ENCODE results near the gene FLACC1. TPM values are rescaled to one million over a fixed set of nuclear protein-coding genes. Genes with fewer than 3 reads are reported as not detected.

Gene FLACC1
- total RNA-seq, 1 donor from 2014 or later = 3.6 TPM

DNA sequence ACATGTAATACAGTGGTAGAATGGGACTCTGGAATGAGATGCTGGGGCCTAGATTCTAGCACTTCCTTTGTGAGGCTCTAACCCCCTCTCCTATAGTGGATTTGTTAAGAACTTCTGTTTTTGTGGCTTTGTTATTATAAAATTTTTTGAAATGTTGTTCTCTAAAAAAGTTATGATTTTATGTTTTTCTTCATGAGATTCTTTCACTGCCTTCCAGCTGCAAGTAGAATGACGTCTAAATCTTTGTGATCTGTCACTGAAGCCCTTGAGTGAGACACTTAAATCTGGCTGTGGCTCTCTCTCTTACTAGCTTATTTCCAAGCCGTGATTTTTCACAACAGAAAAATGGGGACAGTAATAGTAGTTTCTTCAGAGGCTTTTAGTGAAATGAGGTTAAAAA lies 95.2 kb downstream of the FLACC1 start:
- Histone ChIP-seq H3K9me3 (no peaks in the 10 kb centered on the region), H3K36me3 (peaks cover 8% of the 10 kb centered on the region), H3K27ac (no peak overlapping the region), H3K4me1 (peaks cover 36% of the 10 kb centered on the region), H3K27me3 (no peaks in the 10 kb centered on the region), H3K4me3 (peak overlapping the region; percentile 47)
- ATAC-seq = no peak
- intact Hi-C loops (cut with DNase I) = no loop called here
- TF ChIP-seq CTCF (IDR thresholded peaks at IDR 0.05) = no peak
- DNase-seq = no peak

DNA sequence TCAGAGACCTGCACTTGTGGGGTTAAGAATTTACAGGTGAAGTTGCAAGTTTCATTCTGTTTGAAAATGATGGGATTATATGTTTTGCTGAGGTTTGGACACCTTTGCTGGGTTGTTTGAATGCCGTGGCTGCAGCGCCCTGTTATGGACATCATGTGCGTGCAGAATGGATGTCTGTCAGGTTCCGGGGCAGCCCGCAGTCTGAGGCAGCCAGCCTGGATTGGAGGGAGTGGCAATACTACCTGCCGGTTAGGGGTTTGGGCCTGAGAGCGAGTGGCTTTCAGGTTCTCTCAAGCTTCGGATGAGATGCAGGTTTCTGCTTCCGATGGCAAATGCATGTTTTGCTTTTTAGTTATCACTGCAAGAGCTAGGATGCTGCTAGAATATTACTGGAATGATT lies 95.7 kb downstream of the FLACC1 start:
- ATAC-seq (no peak), DNase-seq (no peak)
- intact Hi-C loops (cut with DNase I) = no loop called here
- Histone ChIP-seq H3K36me3 (peaks cover 4% of the 10 kb centered on the region), H3K4me1 (peaks cover 36% of the 10 kb centered on the region), H3K4me3 (peak overlapping the region; percentile 47), H3K9me3 (no peaks in the 10 kb centered on the region), H3K27ac (peak overlapping the region; percentile 97), H3K27me3 (no peaks in the 10 kb centered on the region)
- no peak for TF ChIP-seq CTCF (IDR thresholded peaks at IDR 0.05)

DNA sequence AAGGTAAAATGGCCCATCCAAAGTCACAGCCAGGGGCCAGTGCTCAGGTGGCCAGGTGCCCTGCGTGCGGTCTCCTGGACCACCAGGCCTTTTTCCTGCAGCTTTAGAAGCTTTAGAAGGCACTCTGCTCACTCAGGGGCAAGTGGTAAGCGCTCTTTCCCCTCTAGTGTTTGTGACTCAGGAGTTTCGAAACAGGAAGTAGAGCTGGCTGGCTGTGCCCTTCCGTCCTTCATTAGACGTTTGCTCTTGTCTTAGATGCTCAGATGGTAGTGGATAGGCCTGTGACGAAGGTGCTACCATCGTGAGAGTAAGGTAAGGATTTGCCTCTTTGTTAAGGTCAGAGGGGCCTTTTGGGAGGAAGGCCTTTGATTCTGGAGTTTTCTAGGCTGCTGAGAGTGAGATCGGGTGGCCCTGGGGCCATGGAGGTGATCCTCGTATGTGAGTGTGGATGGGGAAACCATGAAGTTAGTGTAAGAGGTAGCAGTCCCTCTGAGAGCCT lies 96.8 kb downstream of the FLACC1 start, which contains the start of gene CASP8:
CASP8 (plus strand) TSS at position 235 of the 499 bp plus-strand sequence. CDS start 5,951 bp downstream, outside the sequence.
- H3K4me3 ChIP-seq = peak within 1 kb of the TSS; percentile 60

GRCh38 chr2:201258666-201259615 lies 98.2 kb downstream of the FLACC1 start:
- Histone ChIP-seq H3K9me3 (no peaks in the 10 kb centered on the region), H3K27me3 (no peaks in the 10 kb centered on the region), H3K36me3 (no peaks in the 10 kb centered on the region), H3K4me1 (peaks cover 51% of the 10 kb centered on the region), H3K4me3 (peak overlapping the region; percentile 60), H3K27ac (peak overlapping the region; percentile 97)
- intact Hi-C loops (cut with DNase I) = no loop called here
- TF ChIP-seq CTCF (IDR thresholded peaks at IDR 0.05) = peak; percentile 21
- ATAC-seq = peak; percentile 17
- DNase-seq = no peak

More for the DNA sequence above, 96.8 kb downstream of the FLACC1 start, which contains the start of gene CASP8:
- intact Hi-C loops (cut with DNase I) = no loop called here
- ATAC-seq = peak; percentile 73
- no peak for DNase-seq
- Histone ChIP-seq H3K27ac (peak within 1 kb of the TSS; percentile 97), H3K9me3 (no peaks in the 10 kb centered on the region), H3K4me1 (peaks cover 42% of the 10 kb centered on the region), H3K36me3 (no peaks in the 10 kb centered on the region), H3K27me3 (no peaks in the 10 kb centered on the region)
- TF ChIP-seq CTCF (IDR thresholded peaks at IDR 0.05) = no peak

- intact Hi-C loops (cut with DNase I) = no loop called here
- peak; percentile 89 for DNase-seq
- H3K9me3 ChIP-seq = no peaks in the 10 kb centered on the region
Observed at GRCh38 chr2:201257956-201258665, 99.0 kb downstream of the FLACC1 start.

More at GRCh38 chr2:201257956-201258665, 99.0 kb downstream of the FLACC1 start:
- Histone ChIP-seq H3K27me3 (no peaks in the 10 kb centered on the region), H3K27ac (peak overlapping the region; percentile 97), H3K36me3 (no peaks in the 10 kb centered on the region), H3K4me1 (peaks cover 56% of the 10 kb centered on the region), H3K4me3 (peak overlapping the region; percentile 60)
- TF ChIP-seq CTCF (IDR thresholded peaks at IDR 0.05) = no peak
- peak; percentile 84 for ATAC-seq

All from upper lobe of right lung (tissue), 1 donor.